T47D (cell line): ENCODE measurements around the gene PTGFR.

Experiments
- DNase-seq, 2 experiments: peaks; one replicate each; pipeline versions ENCODE4 v3.0.0 to v3.0.0-alpha.2; 2011 to 2012; ENCODE audit warnings: low read depth in 1 of 2, low spot score in 1 of 2
- JUND ChIP-seq: IDR thresholded peaks from 2 replicates; pipeline ENCODE4 v1.6.1; 2012; ENCODE audit warnings: low read depth
- in situ Hi-C: cut with HindIII; loops from 2 replicates; pipeline ENCODE4 v1.10.0; 2016; ENCODE audit warnings: low sequenced_read_pairs, low pct_unique_long_range_greater_than_20kb

PTGFR gene

GRCh38 chr1:78565393-78565792 lies 74.6 kb downstream of the PTGFR start:
- in situ Hi-C loops, result no loop called here
- TF ChIP-seq JUND, result no peak
- DNase-seq, result no peak

DNA sequence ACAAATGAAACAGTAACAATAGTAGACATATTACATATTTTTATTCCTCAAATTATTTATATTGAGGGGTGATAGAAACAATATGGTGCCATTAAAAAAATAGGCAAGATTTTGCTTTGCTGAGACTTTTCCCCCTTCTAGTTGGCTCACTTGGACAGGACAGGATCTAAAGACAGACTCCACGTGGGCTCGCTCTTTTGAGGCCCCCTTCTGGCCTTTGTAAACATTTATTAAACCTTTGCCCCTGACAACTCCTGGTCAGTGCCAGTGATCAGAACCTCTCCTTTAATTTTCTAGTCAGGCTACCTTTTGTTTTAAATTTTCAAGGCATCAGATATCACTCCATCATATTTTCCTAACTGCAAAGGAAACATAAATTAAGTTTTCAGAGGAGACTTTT lies 79.8 kb downstream of the PTGFR start:
- DNase-seq, result no peak
- in situ Hi-C loops, result no loop called here
- TF ChIP-seq JUND, result no peak

GRCh38 chr1:78577257-78578100 lies 86.7 kb downstream of the PTGFR start:
- in situ Hi-C loops, result no loop called here
- no peak for DNase-seq
- no peak for TF ChIP-seq JUND

DNA sequence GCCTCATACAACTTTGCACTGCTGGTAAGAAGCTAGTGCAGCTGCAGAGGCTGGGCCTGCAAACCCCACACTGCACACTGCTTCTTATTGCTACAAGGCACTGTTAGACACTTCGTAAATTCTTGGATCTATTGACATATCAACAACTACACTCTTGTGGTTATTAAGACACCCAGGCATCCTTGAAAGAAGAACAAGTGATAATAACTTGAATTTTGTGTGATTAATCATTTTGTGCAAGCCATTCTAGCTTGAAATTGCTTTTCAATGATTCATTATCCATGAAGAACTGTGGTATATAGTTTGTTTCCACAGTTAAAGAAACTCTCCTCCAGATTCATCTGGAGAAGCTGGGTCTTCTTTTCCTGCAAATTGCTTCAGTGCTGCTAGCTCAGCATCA lies 95.8 kb downstream of the PTGFR start:
- DNase-seq, result no peak
- no peak for TF ChIP-seq JUND
- in situ Hi-C loops, result no loop called here

DNA sequence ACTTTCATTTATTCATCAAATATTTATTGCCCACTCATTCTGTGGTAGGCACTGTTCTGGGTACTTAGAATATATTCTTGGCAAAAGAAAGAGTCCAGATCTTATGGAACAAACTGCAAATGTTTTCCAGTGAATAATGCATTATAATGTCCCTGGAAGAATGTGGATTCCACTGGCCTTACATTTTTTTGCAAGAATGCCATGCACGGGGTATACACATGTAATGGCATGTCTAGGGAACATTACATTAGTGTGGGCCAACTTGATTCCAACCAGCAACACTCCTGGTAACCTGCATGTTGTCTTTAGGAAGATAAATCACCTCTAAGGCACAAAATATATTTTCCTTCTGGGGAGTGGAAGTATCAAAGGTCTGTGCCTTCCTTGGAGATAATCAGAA lies 96.4 kb downstream of the PTGFR start:
- in situ Hi-C loops, result no loop called here
- TF ChIP-seq JUND, result no peak
- DNase-seq, result no peak
